ENCODE measurements around the gene DEFB132. TPM values are rescaled to one million over a fixed set of nuclear protein-coding genes. Genes with fewer than 3 reads are reported as not detected.

DEFB132 gene
- total and polyA plus RNA-seq, 9 of the 15 experiments (the other 6 are each of a cell fraction or from before 2014, with no cell fraction given): not detected

GRCh38 chr20:258963-259362 is 1.4 kb downstream of the DEFB132 start (continued):
- TF ChIP-seq CTCF (IDR thresholded peaks at IDR 0.05 in 2 of 3, conservative IDR thresholded peaks at IDR 0.05 in 1 of 3; ENCODE audit: insufficient read depth in 2 of 3, low read depth in 1 of 3, low read length in 3 of 3) (peak; percentile 58 to 64 (median 62)), ZNF592 (IDR thresholded peaks at IDR 0.05) (0 out of 2 replicates have a peak, but pooled peaks have one; percentile 20), ZNF316 (IDR thresholded peaks at IDR 0.05) (peak; percentile 99), HDAC8 (tag; IDR thresholded peaks at IDR 0.05) (no peak)

- peaks cover 12 to 21% of the 10 kb centered on the region in 2 experiments for H3K4me1 ChIP-seq (replicated peaks in 1 of 2; ENCODE audit: control insufficient read depth in 2 of 2, insufficient read depth in 2 of 2, low read length in 2 of 2)
- FAIRE-seq: no peak
- no peaks in the 10 kb centered on the region for H3K36me3 ChIP-seq (ENCODE audit: control insufficient read depth, insufficient read depth, low read length)
- no peaks in the 10 kb centered on the region for H3K27me3 ChIP-seq (ENCODE audit: control insufficient read depth in 2 of 2, insufficient read depth in 2 of 2, low read length in 2 of 2)
- intact Hi-C loops (cut with micrococcal nuclease) (loop anchor here (2.0 kb wide), 1 partner anchor 69 kb away; no protein-coding TSS in a partner anchor), in situ Hi-C loops (cut with MboI) (no loop called here)
- ChIA-PET POLR2A (no interaction called here), CTCF (ENCODE audit: low intra/inter-chr PET ratio) (interaction anchor here (0.6 kb wide), 1 partner anchor 71 kb away, joined by 3 read pairs; no protein-coding TSS in a partner anchor)
- peak overlapping the region; percentile 90 for H2AFZ ChIP-seq (ENCODE audit: low read depth, low read length)
- H3K9me3 ChIP-seq (replicated peaks; ENCODE audit: control insufficient read depth, insufficient read depth, low read depth, low read length): no peaks in the 10 kb centered on the region
- H3K79me2 ChIP-seq (ENCODE audit: control insufficient read depth, insufficient read depth, low read length): no peaks in the 10 kb centered on the region
- 52% methylated on average over 2 of the region's 2 CpGs for WGBS (ENCODE audit: insufficient coverage, low coverage, missing lambda C conversion rate)
- H3K9me1 ChIP-seq (ENCODE audit: control insufficient read depth, insufficient read depth, low read length): no peaks in the 10 kb centered on the region
- no peak for DNase-seq (ENCODE audit: extremely low read depth in 1 of 4, low spot score in 3 of 4)
- H4K20me1 ChIP-seq (replicated peaks; ENCODE audit: control insufficient read depth, insufficient read depth, low read length): no peaks in the 10 kb centered on the region
- no peak overlapping the region for H3K4me3 ChIP-seq
- ATAC-seq: no peak
- H3K9ac ChIP-seq (ENCODE audit: insufficient read depth in 1 of 2, low read depth in 2 of 2, low read length in 2 of 2): no peak overlapping the region
- BruUV-seq (replicated peaks): no TSS peak
- H3K4me2 ChIP-seq (ENCODE audit: insufficient read depth, low read length): no peak overlapping the region
- no peak overlapping the region for H3K27ac ChIP-seq (ENCODE audit: extremely low read depth, low read depth, low read length)
- no peak for TF ChIP-seq KLF13 (tag; IDR thresholded peaks at IDR 0.05; ENCODE audit: borderline replicate concordance, low read depth)
- TF ChIP-seq RFX5 (IDR thresholded peaks at IDR 0.05; ENCODE audit: low read depth, low read length): no peak
- TF ChIP-seq NCOR1 (IDR thresholded peaks at IDR 0.05): no peak
- no peak for TF ChIP-seq MCM5 (IDR thresholded peaks at IDR 0.05; ENCODE audit: low read depth)
- TF ChIP-seq E2F1 (CRISPR knock-in tag; IDR thresholded peaks at IDR 0.05): no peak
Measured at GRCh38 chr20:259981-260380, 2.5 kb downstream of the DEFB132 start.
